SK-N-SH treated with all-trans-retinoic acid at 6 μM for 48 hours (cell line): ENCODE data around the gene ITIH4.

Source experiments
- ATAC-seq: fragments of 200-7000 bp; cut with Tn5 transposase; 3 replicates; pipeline ENCODE4 v1.9.1; 2020; ENCODE audit warnings: mild to moderate bottlenecking, moderate library complexity
- ARNTL ChIP-seq: fragments of 450-650 bp; formaldehyde crosslinking; IDR thresholded peaks from 2 replicates; pipeline ENCODE4 v1.5.0; 2020; ENCODE audit warnings: low read depth, mild to moderate bottlenecking, moderate library complexity, borderline replicate concordance
- BACH2 ChIP-seq: fragments of 250-450 bp; sonication (Bioruptor Pico); IDR thresholded peaks from 2 replicates; pipeline ENCODE4 v1.9.0; 2021; ENCODE audit warnings: mild to moderate bottlenecking, borderline replicate concordance
- CSDC2 ChIP-seq: fragments of 250-450 bp; sonication (Bioruptor Pico); IDR thresholded peaks from 2 replicates; pipeline ENCODE4 v1.5.0; 2020; ENCODE audit warnings: mild to moderate bottlenecking, moderate library complexity
- CSRNP3 ChIP-seq: fragments of 250-450 bp; sonication (Bioruptor Pico); IDR thresholded peaks from 2 replicates; pipeline ENCODE4 v1.5.1; 2021; ENCODE audit warnings: mild to moderate bottlenecking, moderate library complexity
- ESRRG ChIP-seq: fragments of 250-450 bp; sonication (Bioruptor Pico); IDR thresholded peaks from 2 replicates; pipeline ENCODE4 v1.6.1; 2021; ENCODE audit warnings: mild to moderate bottlenecking
- GLIS3 ChIP-seq: fragments of 250-450 bp; sonication (Bioruptor Pico); IDR thresholded peaks from 2 replicates; pipeline ENCODE4 v1.5.0; 2020; ENCODE audit warnings: mild to moderate bottlenecking, moderate library complexity
- ISL1 ChIP-seq: fragments of 250-450 bp; sonication (Bioruptor Pico); IDR thresholded peaks from 2 replicates; pipeline ENCODE4 v2.1.2; 2022; ENCODE audit warnings: mild to moderate bottlenecking, moderate library complexity
- OSR1 ChIP-seq: fragments of 250-450 bp; sonication (Bioruptor Pico); IDR thresholded peaks from 2 replicates; pipeline ENCODE4 v1.8.0; 2022; ENCODE audit warnings: moderate library complexity, mild to moderate bottlenecking, inconsistent platforms
- PPARA ChIP-seq: fragments of 250-450 bp; sonication (Bioruptor Pico); IDR thresholded peaks from 2 replicates; pipeline ENCODE4 v1.5.0; 2020; ENCODE audit warnings: mild to moderate bottlenecking, borderline replicate concordance
- RARB ChIP-seq: fragments of 250-450 bp; sonication (Bioruptor Pico); IDR thresholded peaks from 2 replicates; pipeline ENCODE4 v1.8.0; 2021; ENCODE audit warnings: mild to moderate bottlenecking, moderate library complexity
- SNAI2 ChIP-seq: fragments of 250-450 bp; sonication (Bioruptor Pico); IDR thresholded peaks from 2 replicates; pipeline ENCODE4 v1.5.0; 2020; ENCODE audit warnings: mild to moderate bottlenecking, moderate library complexity
- TCF4 ChIP-seq: fragments of 250-450 bp; sonication (Bioruptor Pico); IDR thresholded peaks from 2 replicates; pipeline ENCODE4 v1.8.0; 2021; ENCODE audit warnings: mild to moderate bottlenecking, moderate library complexity, borderline replicate concordance
- TOX ChIP-seq: fragments of 250-450 bp; sonication (Bioruptor Pico); IDR thresholded peaks from 2 replicates; pipeline ENCODE4 v1.8.0; 2021; ENCODE audit warnings: mild to moderate bottlenecking, moderate library complexity, borderline replicate concordance
- TSHZ2 ChIP-seq: fragments of 250-450 bp; sonication (Bioruptor Pico); IDR thresholded peaks from 2 replicates; pipeline ENCODE4 v1.5.0; 2020; ENCODE audit warnings: mild to moderate bottlenecking, moderate library complexity
- ZC3H10 ChIP-seq: fragments of 250-450 bp; sonication (Bioruptor Pico); IDR thresholded peaks from 2 replicates; pipeline ENCODE4 v1.5.1; 2021; ENCODE audit warnings: mild to moderate bottlenecking, moderate library complexity
- ZFP3 ChIP-seq: fragments of 250-450 bp; sonication (Bioruptor Pico); IDR thresholded peaks from 2 replicates; pipeline ENCODE4 v1.5.0; 2020; ENCODE audit warnings: mild to moderate bottlenecking, moderate library complexity
- ZNF565 ChIP-seq: fragments of 450-650 bp; formaldehyde crosslinking; conservative IDR thresholded peaks from 2 replicates; pipeline ENCODE4 v1.5.0; 2020; ENCODE audit warnings: low read depth, mild to moderate bottlenecking, moderate library complexity
- ZNF70 ChIP-seq: fragments of 450-650 bp; formaldehyde crosslinking; IDR thresholded peaks from 2 replicates; pipeline ENCODE4 v1.5.0; 2020; ENCODE audit warnings: mild to moderate bottlenecking, moderate library complexity
- ZNF8 ChIP-seq: fragments of 450-650 bp; formaldehyde crosslinking; IDR thresholded peaks from 2 replicates; pipeline ENCODE4 v1.5.0; 2020; ENCODE audit warnings: mild to moderate bottlenecking, moderate library complexity
- TF ChIP-seq, protein P1 (sequence below): fragments of 250-450 bp; sonication (Bioruptor Pico); IDR thresholded peaks from 2 replicates; pipeline ENCODE4 v1.8.0; 2020; ENCODE audit warnings: mild to moderate bottlenecking, moderate library complexity, borderline replicate concordance
- TF ChIP-seq, protein P2 (sequence below): fragments of 250-450 bp; sonication (Bioruptor Pico); IDR thresholded peaks from 2 replicates; pipeline ENCODE4 v1.5.1; 2020; ENCODE audit warnings: low read depth, mild to moderate bottlenecking, moderate library complexity

Gene ITIH4

DNA sequence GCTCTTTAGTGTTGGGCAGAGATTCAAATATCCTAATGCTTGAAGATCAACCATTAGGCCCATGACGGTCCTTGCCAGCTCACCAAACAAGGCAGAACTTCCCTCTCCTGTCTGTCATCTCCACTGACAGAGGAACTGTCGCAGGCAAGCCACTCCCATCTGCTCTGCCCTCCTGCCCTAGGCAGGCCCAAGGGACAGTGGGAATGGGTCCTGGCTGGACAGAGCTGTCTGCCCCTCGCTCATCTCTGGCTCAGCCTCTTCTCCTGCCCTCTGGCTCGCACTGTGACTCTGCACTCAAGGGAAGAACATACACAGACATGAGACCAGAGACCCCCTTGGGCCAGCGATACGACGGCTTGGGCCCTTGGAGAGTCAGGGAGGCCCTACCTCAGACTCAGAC lies 12.0 kb upstream of the ITIH4 start:
- no peak for ATAC-seq

DNA sequence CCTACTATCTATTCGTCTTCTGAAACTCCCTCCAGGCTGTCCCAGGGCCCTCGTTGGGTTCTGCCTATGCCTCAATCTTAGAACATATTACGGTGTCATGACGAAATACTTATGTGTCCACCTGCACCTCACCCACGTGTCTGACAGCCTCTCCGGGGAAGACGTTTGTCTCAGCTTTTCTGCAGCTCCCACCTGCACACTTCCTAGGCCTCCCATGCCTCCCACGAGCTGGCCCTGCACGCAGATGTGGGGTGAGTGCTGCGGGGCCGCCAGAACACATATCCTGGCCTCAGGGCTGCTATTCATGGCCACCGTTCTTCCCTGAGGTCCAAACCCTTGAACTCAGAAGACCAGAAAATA lies 11.5 kb upstream of the ITIH4 start:
- TF ChIP-seq TOX (CRISPR knock-in tag), result no peak
- no peak for TF ChIP-seq ESRRG (CRISPR knock-in tag)
- TF ChIP-seq ZNF8 (CRISPR knock-in tag), result no peak
- TF ChIP-seq, protein P1, sequence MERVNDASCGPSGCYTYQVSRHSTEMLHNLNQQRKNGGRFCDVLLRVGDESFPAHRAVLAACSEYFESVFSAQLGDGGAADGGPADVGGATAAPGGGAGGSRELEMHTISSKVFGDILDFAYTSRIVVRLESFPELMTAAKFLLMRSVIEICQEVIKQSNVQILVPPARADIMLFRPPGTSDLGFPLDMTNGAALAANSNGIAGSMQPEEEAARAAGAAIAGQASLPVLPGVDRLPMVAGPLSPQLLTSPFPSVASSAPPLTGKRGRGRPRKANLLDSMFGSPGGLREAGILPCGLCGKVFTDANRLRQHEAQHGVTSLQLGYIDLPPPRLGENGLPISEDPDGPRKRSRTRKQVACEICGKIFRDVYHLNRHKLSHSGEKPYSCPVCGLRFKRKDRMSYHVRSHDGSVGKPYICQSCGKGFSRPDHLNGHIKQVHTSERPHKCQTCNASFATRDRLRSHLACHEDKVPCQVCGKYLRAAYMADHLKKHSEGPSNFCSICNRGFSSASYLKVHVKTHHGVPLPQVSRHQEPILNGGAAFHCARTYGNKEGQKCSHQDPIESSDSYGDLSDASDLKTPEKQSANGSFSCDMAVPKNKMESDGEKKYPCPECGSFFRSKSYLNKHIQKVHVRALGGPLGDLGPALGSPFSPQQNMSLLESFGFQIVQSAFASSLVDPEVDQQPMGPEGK (CRISPR knock-in tag), result no peak
- TF ChIP-seq, protein P2, sequence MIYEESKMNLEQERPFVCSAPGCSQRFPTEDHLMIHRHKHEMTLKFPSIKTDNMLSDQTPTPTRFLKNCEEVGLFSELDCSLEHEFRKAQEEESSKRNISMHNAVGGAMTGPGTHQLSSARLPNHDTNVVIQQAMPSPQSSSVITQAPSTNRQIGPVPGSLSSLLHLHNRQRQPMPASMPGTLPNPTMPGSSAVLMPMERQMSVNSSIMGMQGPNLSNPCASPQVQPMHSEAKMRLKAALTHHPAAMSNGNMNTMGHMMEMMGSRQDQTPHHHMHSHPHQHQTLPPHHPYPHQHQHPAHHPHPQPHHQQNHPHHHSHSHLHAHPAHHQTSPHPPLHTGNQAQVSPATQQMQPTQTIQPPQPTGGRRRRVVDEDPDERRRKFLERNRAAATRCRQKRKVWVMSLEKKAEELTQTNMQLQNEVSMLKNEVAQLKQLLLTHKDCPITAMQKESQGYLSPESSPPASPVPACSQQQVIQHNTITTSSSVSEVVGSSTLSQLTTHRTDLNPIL (CRISPR knock-in tag), result no peak
- TF ChIP-seq RARB (CRISPR knock-in tag), result no peak
- TF ChIP-seq ZC3H10 (CRISPR knock-in tag), result no peak
- no peak for TF ChIP-seq ZNF565 (CRISPR knock-in tag)
- no peak for ATAC-seq

More for the DNA sequence above, 12.0 kb upstream of the ITIH4 start:
- TF ChIP-seq GLIS3 (CRISPR knock-in tag) (no peak), ESRRG (CRISPR knock-in tag) (no peak), CSDC2 (CRISPR knock-in tag) (no peak), TSHZ2 (CRISPR knock-in tag) (no peak), SNAI2 (CRISPR knock-in tag) (no peak), PPARA (no peak), TOX (CRISPR knock-in tag) (no peak)

DNA sequence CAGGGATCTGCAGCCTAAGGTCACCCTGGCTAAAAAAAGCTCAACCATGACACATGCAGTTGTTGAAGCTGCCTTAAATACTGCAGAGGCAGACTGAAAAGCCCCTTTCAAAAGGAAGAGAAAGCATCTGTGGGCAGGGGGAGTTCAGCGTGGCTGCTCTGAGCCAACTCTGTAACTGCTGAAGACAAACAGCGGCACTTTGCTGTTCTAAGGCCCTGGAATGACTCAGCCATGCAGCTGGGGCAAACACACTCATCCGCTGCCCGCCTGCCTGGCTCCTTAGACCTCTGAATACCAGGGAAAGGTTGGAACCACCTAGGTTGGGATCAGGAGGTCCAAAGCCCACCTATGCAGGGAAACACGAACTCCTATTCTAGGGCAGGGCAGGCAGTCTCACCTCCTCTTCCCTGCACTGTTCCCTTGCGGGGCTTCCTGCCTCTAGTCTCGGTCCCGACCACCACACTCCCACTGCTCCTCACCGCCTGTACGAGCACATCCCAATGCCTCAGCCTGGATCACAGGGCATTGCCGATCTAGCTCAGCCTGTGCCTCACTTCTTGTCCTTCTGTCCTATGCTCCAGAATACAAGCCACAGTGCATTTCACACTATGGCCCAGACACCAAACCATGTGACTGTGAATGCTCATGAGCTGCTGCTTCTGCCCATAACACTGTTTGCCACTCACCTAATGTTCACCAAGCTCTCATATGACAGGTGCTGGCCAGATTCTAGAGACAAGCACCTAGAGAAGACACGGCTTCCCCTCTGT lies 10.9 kb upstream of the ITIH4 start:
- no peak for TF ChIP-seq BACH2
- no peak for TF ChIP-seq ZNF565 (CRISPR knock-in tag)
- no peak for TF ChIP-seq CSDC2 (CRISPR knock-in tag)
- no peak for TF ChIP-seq ZNF70 (CRISPR knock-in tag)
- TF ChIP-seq, protein P2 (CRISPR knock-in tag), result no peak
- TF ChIP-seq ARNTL (CRISPR knock-in tag), result no peak
- no peak for TF ChIP-seq ZFP3 (CRISPR knock-in tag)
- TF ChIP-seq PPARA, result no peak
- no peak for TF ChIP-seq OSR1 (CRISPR knock-in tag)
- TF ChIP-seq SNAI2 (CRISPR knock-in tag), result no peak
- TF ChIP-seq GLIS3 (CRISPR knock-in tag), result no peak
- TF ChIP-seq RARB (CRISPR knock-in tag), result no peak
- no peak for ATAC-seq

- no peak for ATAC-seq
- TF ChIP-seq TOX (CRISPR knock-in tag), result no peak
- no peak for TF ChIP-seq GLIS3 (CRISPR knock-in tag)
- TF ChIP-seq TCF4 (CRISPR knock-in tag), result no peak
- TF ChIP-seq OSR1 (CRISPR knock-in tag), result no peak
- no peak for TF ChIP-seq TSHZ2 (CRISPR knock-in tag)
- no peak for TF ChIP-seq ISL1
- TF ChIP-seq RARB (CRISPR knock-in tag), result no peak
- TF ChIP-seq ESRRG (CRISPR knock-in tag), result no peak
- no peak for TF ChIP-seq ZNF565 (CRISPR knock-in tag)
- no peak for TF ChIP-seq ZFP3 (CRISPR knock-in tag)
- no peak for TF ChIP-seq CSRNP3 (CRISPR knock-in tag)
Observed at GRCh38 chr3:52839892-52840545, 9.5 kb upstream of the ITIH4 start.
